Neural progenitor cell (in vitro differentiated cells): ENCODE results near the gene GRM3.

Experiments
- CTCF ChIP-seq: fragments of 200-600 bp; sonication (generic); IDR thresholded peaks from 2 replicates; pipeline ENCODE4 v1.5.1; 2017; ENCODE audit warnings: antibody characterized with exemption, mild to moderate bottlenecking
- EZH2 ChIP-seq: fragments of 200-600 bp; sonication (generic); IDR thresholded peaks from 2 replicates; pipeline ENCODE4 v1.6.1; 2017; ENCODE audit warnings: antibody characterized with exemption, mild to moderate bottlenecking, moderate library complexity

GRCh38 chr7:86818903-86819302, 175.2 kb downstream of the GRM3 start:
- TF ChIP-seq CTCF (no peak), EZH2 (no peak)
